Occipital lobe (tissue), 2 donors: ENCODE data around the gene TRAPPC12. TPM values are rescaled to one million over a fixed set of nuclear protein-coding genes. Genes with fewer than 3 reads are reported as not detected.
"Not testable (repeated sequence)": the region's sequence is repeated elsewhere in the genome, so short reads cannot be mapped to it uniquely, and the experiment has no call there.

Source experiments
- DNase-seq: peaks from one replicate; lab custom pipeline; 2025; lab: John Stamatoyannopoulos, UW
- total RNA-seq: library from RNA; depleted of rRNA; stranded (reverse); fragments of >200 nt; gene quantifications from one replicate; pipeline ENCODE4 v1.2.3, GENCODE V29; 2014

The TRAPPC12 gene
- total RNA-seq, 1 donor from 2014 or later = 61.8 TPM

DNA sequence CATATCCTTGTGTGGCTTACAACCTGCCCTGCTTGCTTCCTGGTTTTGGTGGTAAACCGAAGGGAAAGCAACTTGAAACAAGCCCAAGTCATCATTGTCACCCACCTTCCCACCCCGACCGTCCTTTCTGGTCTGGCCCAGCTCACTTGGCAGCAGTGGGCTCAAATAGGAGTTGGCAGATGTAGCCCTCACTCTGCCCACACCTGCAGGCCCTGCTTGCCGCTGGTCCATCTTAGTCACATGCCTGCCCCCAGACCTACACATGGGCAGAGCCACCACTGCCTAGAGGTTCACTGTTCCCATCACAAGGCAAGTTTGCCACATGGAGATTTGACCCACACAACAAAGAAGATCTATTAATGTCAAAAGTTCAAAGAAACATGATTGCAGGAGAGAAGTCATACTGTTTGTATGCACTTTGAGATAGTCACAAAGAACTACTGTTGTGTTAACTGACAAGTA is 11.2 kb upstream of the TRAPPC12 start:
- no peak for DNase-seq

GRCh38 chr2:3369340-3370181 is 9.9 kb upstream of the TRAPPC12 start:
- not testable (repeated sequence) for DNase-seq

DNA sequence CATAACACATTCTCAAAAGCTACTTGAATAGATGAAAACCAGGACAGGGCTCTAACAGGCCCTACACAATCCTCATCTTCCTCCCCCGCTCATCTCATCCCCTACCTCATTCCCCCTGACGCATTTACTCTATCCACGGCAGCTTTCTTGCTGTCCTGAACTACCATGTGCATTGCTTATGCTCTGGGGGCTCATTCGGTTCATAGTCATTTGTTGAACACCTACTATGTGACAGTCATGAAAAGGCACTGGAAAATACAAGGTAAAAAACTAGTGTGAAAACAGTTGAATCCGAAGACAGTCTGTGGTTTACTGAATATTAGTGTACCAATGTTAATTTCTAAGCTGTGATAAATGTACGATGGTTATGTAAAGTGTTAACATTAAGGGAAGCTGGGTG is 2.7 kb upstream of the TRAPPC12 start:
- no peak for DNase-seq

- no peak for DNase-seq
Observed at GRCh38 chr2:3377279-3377611, 2.2 kb upstream of the TRAPPC12 start.

DNA sequence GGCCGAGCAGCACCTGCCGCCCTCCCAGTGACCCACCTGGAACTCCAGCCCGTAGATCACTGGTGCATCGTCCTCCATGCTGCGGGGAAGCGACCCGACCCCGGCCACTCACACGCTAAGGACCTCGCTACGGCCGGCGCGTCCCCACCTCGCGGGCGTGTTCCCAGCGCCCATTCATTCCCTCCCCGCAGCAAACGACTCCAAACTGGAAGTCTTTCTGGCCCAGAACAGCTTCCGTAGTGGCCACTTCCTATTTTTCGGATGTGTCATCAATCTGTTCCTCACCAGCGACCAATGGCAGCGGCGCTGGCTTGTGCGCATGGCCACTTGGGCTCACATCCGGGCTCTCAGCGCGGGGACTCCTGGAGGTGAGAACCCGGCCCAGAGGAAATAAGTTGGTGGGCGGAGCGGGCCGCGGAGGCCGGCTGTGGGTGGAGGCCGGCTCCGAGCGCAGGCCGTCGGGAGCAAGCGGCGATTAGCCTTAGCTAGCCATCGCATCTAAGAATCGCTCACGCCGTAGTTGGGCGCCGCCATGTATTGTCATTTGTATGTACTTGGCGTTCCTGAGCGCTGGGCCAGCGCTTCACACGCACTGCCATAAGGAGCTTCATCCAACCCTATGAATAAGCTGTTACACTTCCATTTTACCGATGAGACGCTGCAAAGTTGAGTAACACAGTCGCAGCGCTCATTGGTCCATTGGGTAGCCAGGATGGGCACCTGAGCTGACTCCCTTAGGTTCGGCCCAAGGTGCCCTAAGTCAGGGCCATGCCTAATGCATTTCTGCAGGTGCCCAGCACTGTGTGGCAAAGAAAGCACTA is 1.7 kb upstream of the TRAPPC12 start, which contains the start of gene EIPR1:
Gene EIPR1, minus strand, starts transcription at position 207 of the 821 bp plus-strand sequence. Its CDS starts 129 bp downstream, at position 78.
- peak; percentile 95 for DNase-seq

- DNase-seq = no peak
Observed at GRCh38 chr2:3379339-3379646, 201 bp upstream of the TRAPPC12 start.

DNA sequence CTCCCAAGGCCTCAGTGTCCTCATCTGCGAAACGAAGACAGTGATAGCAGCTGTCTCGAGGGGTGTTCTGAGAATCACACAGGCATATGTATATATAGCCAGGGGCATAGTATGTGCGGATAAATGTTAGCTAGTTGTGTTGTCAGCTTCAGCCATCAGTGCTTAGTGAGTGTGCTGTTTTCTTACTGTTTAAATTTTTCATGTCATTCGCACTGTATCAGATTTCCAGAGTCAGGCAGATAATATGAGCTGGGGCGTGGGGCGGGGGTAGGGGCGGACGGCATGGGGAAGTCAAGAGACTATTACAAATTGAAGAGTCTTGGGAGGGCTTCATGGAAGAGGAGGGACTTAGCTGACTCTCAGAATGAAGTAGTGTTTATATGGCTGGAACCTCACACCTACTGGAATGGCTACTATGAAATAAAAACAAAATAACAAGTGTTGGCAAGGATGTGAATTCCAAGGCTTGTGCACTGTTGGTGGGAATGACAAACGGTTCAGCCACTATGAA is 7.0 kb downstream of the TRAPPC12 start:
- DNase-seq = no peak

- DNase-seq = no peak
Observed at GRCh38 chr2:3387011-3387410, 7.5 kb downstream of the TRAPPC12 start.

DNA sequence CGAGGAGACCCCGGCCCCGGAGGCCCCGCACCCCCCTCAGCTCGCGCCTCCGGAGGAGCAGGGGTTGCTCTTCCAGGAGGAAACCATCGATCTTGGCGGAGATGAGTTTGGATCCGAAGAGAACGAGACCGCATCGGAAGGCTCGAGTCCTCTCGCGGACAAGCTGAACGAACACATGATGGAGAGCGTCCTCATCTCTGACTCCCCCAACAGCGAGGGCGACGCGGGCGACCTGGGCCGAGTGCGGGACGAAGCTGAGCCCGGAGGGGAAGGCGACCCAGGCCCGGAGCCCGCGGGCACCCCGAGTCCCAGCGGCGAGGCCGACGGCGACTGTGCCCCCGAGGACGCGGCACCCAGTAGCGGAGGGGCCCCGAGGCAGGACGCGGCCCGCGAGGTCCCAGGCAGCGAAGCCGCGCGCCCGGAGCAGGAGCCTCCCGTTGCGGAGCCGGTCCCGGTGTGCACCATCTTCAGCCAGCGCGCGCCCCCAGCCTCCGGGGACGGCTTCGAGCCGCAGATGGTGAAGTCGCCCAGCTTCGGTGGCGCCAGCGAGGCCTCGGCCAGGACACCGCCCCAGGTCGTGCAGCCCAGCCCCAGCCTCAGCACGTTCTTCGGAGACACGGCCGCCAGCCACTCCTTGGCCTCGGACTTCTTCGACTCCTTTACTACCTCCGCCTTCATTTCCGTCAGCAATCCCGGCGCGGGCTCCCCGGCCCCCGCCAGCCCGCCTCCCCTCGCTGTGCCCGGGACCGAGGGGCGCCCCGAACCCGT is 8.3 kb downstream of the TRAPPC12 start:
- no peak for DNase-seq

DNA sequence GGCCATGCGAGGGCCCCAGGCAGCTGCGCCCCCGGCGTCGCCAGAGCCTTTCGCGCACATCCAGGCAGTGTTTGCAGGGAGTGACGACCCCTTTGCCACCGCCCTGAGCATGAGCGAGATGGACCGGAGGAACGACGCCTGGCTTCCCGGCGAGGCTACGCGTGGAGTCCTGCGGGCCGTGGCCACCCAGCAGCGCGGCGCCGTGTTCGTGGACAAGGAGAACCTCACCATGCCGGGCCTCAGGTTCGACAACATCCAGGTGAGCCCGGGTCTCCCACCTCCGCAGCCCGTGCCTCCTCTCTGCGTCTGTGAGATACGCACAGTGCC is 8.9 kb downstream of the TRAPPC12 start:
- DNase-seq = no peak

DNA sequence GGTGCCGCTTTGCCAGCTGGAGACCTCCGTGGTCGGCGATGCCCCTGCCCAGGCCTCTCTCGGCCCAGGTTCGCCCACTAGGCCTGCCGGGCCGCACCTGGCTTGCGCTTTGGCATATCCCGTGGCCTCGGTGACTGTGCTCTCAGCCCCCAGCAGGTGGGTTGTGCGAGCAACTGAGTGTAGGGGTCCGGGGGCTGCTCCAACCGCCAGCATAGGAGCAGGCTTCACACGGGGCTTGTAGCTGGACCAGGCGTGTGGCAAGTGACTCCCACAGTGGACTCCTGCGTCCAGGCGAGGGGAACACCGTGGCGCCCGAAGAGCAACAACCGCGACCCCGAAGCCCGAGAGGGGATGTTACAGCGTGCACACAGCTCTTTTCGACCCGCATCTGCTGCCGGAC is 9.7 kb downstream of the TRAPPC12 start:
- no peak for DNase-seq

DNA sequence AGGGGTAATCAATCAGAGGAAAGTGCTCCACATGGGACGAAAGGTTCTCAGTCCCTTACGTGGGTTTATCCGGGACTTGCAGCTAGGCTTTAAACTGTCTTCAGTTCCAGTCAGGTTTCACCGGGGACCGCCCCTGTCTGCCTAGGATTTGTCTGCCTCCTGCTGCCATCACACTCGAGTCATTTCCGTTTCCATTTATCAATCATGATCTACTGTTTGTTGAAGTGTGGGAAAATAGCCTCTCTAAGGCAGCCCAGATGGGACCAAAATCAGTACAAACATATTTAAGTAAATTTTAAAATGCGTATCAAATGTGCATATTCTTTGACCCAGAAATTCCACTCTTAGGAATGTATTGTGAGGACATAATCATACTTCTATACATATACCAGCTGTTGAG is 10.5 kb downstream of the TRAPPC12 start:
- no peak for DNase-seq

DNA sequence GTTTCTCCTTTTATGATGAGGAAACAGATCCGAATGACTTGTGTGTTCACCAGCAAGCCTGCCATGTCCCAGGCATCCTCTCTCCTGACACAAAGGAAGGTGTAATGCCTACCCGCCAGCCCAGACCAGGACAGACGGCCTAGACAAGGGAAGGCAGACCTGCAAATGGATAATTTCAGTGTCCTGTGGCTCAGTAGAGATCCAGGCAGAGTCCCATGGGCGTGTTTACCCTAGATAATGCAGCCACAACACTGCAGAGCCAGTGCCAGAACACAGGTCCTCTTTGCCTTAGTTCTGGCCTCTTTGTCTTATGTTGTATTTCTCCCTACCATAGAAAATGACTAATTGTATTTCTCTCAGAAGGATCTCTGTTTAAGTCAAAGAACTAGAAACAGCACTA is 12.7 kb downstream of the TRAPPC12 start:
- no peak for DNase-seq

DNA sequence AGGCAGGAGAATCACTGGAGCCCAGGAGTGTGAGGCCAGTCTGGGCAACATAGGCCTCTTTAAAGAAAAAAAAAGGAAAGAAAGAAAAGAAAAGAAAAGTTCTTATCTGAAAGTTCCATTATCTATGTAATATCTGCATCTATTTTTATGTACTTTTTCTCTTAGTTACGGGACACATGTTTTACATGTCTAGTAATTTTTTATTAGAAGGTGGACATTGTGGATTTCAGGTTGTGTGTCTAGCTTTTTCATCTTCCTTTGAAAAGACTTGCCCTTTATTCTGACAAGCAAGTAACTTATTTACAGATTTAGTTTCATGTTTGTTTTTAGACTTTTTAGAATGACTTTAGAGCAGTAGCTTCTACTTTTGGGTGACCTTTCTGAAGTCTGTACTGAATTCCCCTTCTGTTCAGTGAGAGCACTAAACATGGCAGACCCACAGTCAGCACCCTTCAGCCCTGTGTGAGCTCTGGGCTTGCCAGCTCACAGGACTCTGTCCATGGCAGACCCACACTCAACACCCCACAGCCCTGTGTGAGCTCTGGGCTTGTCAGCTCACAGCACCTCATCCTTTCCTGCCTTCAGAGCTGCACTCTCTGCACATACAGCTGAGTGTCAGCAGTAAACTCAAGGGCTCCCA is 17.5 kb downstream of the TRAPPC12 start:
- no peak for DNase-seq

DNA sequence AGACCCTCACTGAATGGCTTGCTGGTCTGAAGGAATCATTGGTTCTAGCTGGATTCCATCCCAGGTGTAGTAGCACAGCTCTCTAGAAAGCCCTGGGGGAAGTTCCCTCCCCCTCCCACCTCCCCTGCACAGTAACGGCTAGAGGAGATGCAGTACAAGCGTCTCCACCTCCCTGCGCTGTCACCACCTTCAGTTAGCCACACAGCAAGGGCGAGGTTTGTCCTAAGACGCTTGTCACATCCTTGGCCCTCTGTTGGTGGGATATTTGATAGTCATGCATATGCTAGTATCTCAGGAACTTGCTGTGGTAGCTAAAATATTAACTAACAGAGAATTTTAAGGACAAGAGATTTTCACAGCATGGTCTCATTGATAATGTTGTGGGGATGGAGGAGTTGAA is 19.4 kb downstream of the TRAPPC12 start:
- DNase-seq = no peak

DNA sequence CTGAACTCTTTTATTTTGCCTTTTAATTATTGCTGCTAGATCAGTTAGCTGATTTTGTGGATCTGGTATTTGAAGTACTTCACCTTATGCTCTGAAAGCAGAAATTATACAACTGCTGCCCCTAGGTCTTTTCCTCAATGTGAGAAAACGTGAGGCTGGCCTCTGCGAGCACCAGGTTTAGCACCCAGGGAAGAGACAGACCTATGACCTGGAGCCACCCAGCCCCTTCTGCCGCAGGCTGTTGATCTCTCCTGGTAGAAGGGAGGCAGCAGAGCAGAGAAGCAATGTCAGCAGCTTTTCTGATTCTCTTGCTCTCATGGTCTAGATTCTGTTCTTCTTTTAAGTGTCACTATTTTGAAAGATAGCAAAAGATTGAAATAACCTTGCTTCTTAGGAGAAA is 19.9 kb downstream of the TRAPPC12 start:
- no peak for DNase-seq

GRCh38 chr2:3399829-3400228 is 20.3 kb downstream of the TRAPPC12 start:
- peak; percentile 89 for DNase-seq

GRCh38 chr2:3403587-3404334 is 24.3 kb downstream of the TRAPPC12 start:
- DNase-seq = no peak

DNA sequence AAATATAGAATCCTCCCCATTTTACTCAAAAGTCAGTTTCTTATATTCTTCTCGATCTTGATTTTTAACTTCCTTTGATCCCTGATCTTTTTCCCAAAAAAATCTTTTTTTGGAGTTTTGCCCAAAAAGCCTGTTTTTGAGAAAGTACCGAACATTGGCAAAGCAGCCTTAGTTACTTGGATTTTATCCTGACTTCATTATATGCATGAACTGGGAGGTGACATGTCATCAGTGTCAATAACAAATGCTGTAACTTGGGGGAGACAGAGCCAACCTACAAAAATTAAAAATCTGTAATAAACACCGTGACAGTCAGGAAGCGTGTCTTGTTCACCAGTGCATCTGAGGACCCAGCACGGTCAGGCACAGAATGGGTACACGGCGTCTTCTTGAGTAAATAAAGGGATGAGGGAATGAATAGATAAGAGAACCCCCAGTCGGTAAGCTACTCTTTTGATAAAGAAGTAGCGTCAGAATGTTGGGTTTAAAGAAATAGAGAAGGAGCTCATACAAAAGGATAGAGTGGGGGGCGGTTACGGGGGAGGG is 24.9 kb downstream of the TRAPPC12 start:
- no peak for DNase-seq

GRCh38 chr2:3405307-3405706 is 25.8 kb downstream of the TRAPPC12 start:
- DNase-seq = no peak
